DND-41 (cell line): ENCODE data around the gene AFF2.

Experiments
- ATAC-seq: fragments of 200-7000 bp; cut with Tn5 transposase; 3 replicates; pipeline ENCODE4 v1.9.1; 2021; ENCODE audit warnings: low read depth; ENCODE audit not compliant: insufficient read depth
- DNase-seq: peaks from one replicate; pipeline ENCODE4 v3.0.0-alpha.2; 2020
- H2AFZ ChIP-seq: 2 replicates; pipeline ENCODE4 v1.6.0; 2012; ENCODE audit warnings: low read depth, low read length
- H3K27ac ChIP-seq: 2 replicates; pipeline ENCODE4 v1.5.1; 2012; ENCODE audit warnings: low read length, inconsistent platforms
- H3K27me3 ChIP-seq: fragments of 200-600 bp; sonication (generic); 2 replicates; pipeline ENCODE4 v1.6.0; 2012; ENCODE audit warnings: low read length, mild to moderate bottlenecking, inconsistent platforms; ENCODE audit not compliant: insufficient read depth, poor library complexity
- H3K36me3 ChIP-seq: 2 replicates; pipeline ENCODE4 v1.5.1; 2012; ENCODE audit warnings: low read length, inconsistent platforms; ENCODE audit not compliant: insufficient read depth
- H3K4me1 ChIP-seq: 2 replicates; pipeline ENCODE4 v1.5.1; 2012; ENCODE audit warnings: mild to moderate bottlenecking, low read length; ENCODE audit not compliant: insufficient read depth
- H3K4me2 ChIP-seq: 2 replicates; pipeline ENCODE4 v1.6.0; 2012; ENCODE audit warnings: mild to moderate bottlenecking, moderate library complexity, low read length, inconsistent platforms; ENCODE audit not compliant: insufficient read depth
- H3K4me3 ChIP-seq, 2 experiments: fragments of 200-600 bp in 1 of 2; shearing (Covaris generic) in 1 of 2; 2 replicates each; pipeline ENCODE4 v1.5.1; 2012 to 2016; ENCODE audit warnings: inconsistent platforms in 2 of 2, low read length in 2 of 2, mild to moderate bottlenecking in 2 of 2, low read depth in 1 of 2, moderate library complexity in 1 of 2
- H3K79me2 ChIP-seq: 2 replicates; pipeline ENCODE4 v1.6.0; 2012; ENCODE audit warnings: low read length, inconsistent platforms; ENCODE audit not compliant: insufficient read depth
- H3K9ac ChIP-seq: 2 replicates; pipeline ENCODE4 v1.6.0; 2012; ENCODE audit warnings: low read depth, mild to moderate bottlenecking, inconsistent platforms, low read length, moderate library complexity
- H3K9me3 ChIP-seq: 2 replicates; pipeline ENCODE4 v1.5.1; 2012; ENCODE audit warnings: low read length, moderate library complexity, mild to moderate bottlenecking, inconsistent platforms; ENCODE audit not compliant: insufficient read depth, severe bottlenecking
- H4K20me1 ChIP-seq: 2 replicates; pipeline ENCODE4 v1.6.0; 2012; ENCODE audit warnings: low read length; ENCODE audit not compliant: insufficient read depth
- CTCF ChIP-seq: IDR thresholded peaks from 2 replicates; pipeline ENCODE4 v1.5.1; 2012; ENCODE audit warnings: borderline replicate concordance, low read length, moderate library complexity, mild to moderate bottlenecking; ENCODE audit not compliant: poor library complexity, severe bottlenecking; ENCODE audit errors: extremely low read depth
- EZH2 ChIP-seq: IDR thresholded peaks from 3 replicates; pipeline ENCODE4 v1.6.1; 2012; ENCODE audit warnings: borderline replicate concordance, low read depth, mild to moderate bottlenecking, moderate library complexity, low read length, inconsistent platforms; ENCODE audit not compliant: severe bottlenecking

Gene AFF2

GRCh38 chrX:148512453-148512852, 12.0 kb downstream of the AFF2 start:
- H3K4me3 ChIP-seq, result no peak overlapping the region
- no peaks in the 10 kb centered on the region for H3K36me3 ChIP-seq
- TF ChIP-seq CTCF (no peak), EZH2 (no peak)
- H3K79me2 ChIP-seq, result peaks cover 90% of the 10 kb centered on the region
- H3K4me2 ChIP-seq, result no peak overlapping the region
- H2AFZ ChIP-seq, result no peak overlapping the region
- DNase-seq (no peak), ATAC-seq (no peak)
- no peaks in the 10 kb centered on the region for H3K9me3 ChIP-seq
- H3K4me1 ChIP-seq, result no peaks in the 10 kb centered on the region
- H3K9ac ChIP-seq, result no peak overlapping the region
- H3K27ac ChIP-seq, result no peak overlapping the region
- H4K20me1 ChIP-seq, result 0 out of 2 replicates have a peak, but pooled peaks cover 3% of the 10 kb centered on the region
- no peaks in the 10 kb centered on the region for H3K27me3 ChIP-seq

- Histone ChIP-seq H3K36me3 (no peaks in the 10 kb centered on the region), H3K4me1 (no peaks in the 10 kb centered on the region), H3K79me2 (peaks cover 84% of the 10 kb centered on the region), H3K27ac (no peak overlapping the region), H3K9me3 (no peaks in the 10 kb centered on the region), H2AFZ (no peak overlapping the region), H3K27me3 (no peaks in the 10 kb centered on the region), H3K4me3 (no peak overlapping the region), H4K20me1 (0 out of 2 replicates have a peak, but pooled peaks cover 3% of the 10 kb centered on the region), H3K4me2 (no peak overlapping the region), H3K9ac (no peak overlapping the region)
- TF ChIP-seq CTCF (no peak), EZH2 (no peak)
- no peak for ATAC-seq
- DNase-seq, result no peak
Measured at GRCh38 chrX:148513661-148514060, 13.2 kb downstream of the AFF2 start.

- no peak for ATAC-seq
- Histone ChIP-seq H3K9ac (no peak overlapping the region), H3K27me3 (no peaks in the 10 kb centered on the region), H2AFZ (no peak overlapping the region), H4K20me1 (peaks cover 4% of the 10 kb centered on the region; the same call in 1 of the 2 replicates), H3K79me2 (peaks cover 69% of the 10 kb centered on the region), H3K9me3 (no peaks in the 10 kb centered on the region), H3K4me2 (no peak overlapping the region), H3K4me3 (no peak overlapping the region), H3K27ac (no peak overlapping the region), H3K36me3 (no peaks in the 10 kb centered on the region), H3K4me1 (no peaks in the 10 kb centered on the region)
- no peak for TF ChIP-seq EZH2
- TF ChIP-seq CTCF, result no peak
- DNase-seq, result no peak
Measured at GRCh38 chrX:148517176-148517575, 16.8 kb downstream of the AFF2 start.

DNA sequence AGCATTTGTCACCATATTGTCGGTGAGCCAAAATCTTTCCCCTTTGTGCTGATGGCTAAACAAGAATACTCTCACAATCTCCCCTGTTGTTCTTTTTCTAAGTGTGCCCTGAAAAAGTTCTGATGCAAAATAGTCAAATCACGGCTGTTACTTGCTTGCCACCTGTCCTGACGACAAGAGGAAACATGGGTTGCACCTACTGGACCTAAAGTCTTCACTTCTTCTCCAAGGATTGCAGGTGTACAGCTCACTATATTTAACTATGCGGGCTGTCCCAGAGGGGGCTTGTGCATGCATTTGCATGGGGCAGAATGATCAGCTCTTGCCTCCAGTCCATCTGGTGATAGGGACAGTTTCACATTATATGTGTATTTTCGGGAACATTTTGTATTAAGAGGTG, 21.6 kb downstream of the AFF2 start:
- H3K4me3 ChIP-seq, result no peak overlapping the region
- TF ChIP-seq EZH2 (no peak), CTCF (no peak)
- no peak overlapping the region for H3K27ac ChIP-seq
- no peaks in the 10 kb centered on the region for H3K27me3 ChIP-seq
- no peak overlapping the region for H3K4me2 ChIP-seq
- no peaks in the 10 kb centered on the region; the same call in 1 of the 2 replicates for H3K36me3 ChIP-seq
- H3K4me1 ChIP-seq, result no peaks in the 10 kb centered on the region
- H3K9ac ChIP-seq, result no peak overlapping the region
- no peak for DNase-seq
- no peak for ATAC-seq
- no peaks in the 10 kb centered on the region for H3K9me3 ChIP-seq
- no peak overlapping the region for H2AFZ ChIP-seq
- peaks cover 4% of the 10 kb centered on the region; the same call in 1 of the 2 replicates for H4K20me1 ChIP-seq
- peaks cover 30% of the 10 kb centered on the region for H3K79me2 ChIP-seq
